Stimulated activated CD8-positive, alpha-beta memory T cell treated with anti-CD3 and anti-CD28 coated beads, Interleukin-12 subunit alpha, Interleukin-12 subunit beta, amount 100 ng/mL, for 24 hours (primary cell): ENCODE measurements around the gene LBH.

Experiments used
- DNase-seq: peaks from one replicate; pipeline ENCODE4 v3.0.0-alpha.2; 2020; ENCODE audit errors: extremely low read depth

LBH gene

DNA sequence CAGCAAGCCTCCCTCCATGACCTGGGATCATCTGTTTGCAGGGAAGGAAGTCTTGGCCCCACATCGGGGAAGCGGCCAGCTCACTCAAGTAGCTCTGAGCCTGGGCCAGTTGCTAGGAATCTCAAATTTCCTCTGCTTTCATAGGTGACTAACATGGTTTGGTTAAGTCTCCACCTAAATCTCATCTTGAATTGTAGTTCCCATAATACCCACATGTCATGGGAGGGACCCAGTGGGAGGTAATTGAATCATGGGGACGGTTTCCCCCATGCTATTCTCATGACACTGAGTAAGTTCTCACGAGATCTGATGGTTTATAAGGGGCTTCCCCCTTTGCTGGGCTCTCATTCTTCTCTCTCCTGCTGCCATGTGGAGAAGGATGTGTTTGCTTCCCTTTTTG, 75.2 kb downstream of the LBH start:
- no peak for DNase-seq

- DNase-seq, result no peak
Measured at GRCh38 chr2:30308280-30308679, 76.9 kb downstream of the LBH start.
